GM18867 (cell line): Measurements from ENCODE around the gene SLC28A1.
"Not testable (repeated sequence)": the region's sequence is repeated elsewhere in the genome, so short reads cannot be mapped to it uniquely, and the experiment has no call there.

Experiments
- ATAC-seq: cut with Tn5 transposase; IDR thresholded peaks from one replicate; pipeline ENCODE4 v1.9.1; 2021; ENCODE audit warnings: mild to moderate bottlenecking, moderate library complexity; ENCODE audit not compliant: unreplicated experiment

SLC28A1 gene, protein sequence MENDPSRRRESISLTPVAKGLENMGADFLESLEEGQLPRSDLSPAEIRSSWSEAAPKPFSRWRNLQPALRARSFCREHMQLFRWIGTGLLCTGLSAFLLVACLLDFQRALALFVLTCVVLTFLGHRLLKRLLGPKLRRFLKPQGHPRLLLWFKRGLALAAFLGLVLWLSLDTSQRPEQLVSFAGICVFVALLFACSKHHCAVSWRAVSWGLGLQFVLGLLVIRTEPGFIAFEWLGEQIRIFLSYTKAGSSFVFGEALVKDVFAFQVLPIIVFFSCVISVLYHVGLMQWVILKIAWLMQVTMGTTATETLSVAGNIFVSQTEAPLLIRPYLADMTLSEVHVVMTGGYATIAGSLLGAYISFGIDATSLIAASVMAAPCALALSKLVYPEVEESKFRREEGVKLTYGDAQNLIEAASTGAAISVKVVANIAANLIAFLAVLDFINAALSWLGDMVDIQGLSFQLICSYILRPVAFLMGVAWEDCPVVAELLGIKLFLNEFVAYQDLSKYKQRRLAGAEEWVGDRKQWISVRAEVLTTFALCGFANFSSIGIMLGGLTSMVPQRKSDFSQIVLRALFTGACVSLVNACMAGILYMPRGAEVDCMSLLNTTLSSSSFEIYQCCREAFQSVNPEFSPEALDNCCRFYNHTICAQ

DNA sequence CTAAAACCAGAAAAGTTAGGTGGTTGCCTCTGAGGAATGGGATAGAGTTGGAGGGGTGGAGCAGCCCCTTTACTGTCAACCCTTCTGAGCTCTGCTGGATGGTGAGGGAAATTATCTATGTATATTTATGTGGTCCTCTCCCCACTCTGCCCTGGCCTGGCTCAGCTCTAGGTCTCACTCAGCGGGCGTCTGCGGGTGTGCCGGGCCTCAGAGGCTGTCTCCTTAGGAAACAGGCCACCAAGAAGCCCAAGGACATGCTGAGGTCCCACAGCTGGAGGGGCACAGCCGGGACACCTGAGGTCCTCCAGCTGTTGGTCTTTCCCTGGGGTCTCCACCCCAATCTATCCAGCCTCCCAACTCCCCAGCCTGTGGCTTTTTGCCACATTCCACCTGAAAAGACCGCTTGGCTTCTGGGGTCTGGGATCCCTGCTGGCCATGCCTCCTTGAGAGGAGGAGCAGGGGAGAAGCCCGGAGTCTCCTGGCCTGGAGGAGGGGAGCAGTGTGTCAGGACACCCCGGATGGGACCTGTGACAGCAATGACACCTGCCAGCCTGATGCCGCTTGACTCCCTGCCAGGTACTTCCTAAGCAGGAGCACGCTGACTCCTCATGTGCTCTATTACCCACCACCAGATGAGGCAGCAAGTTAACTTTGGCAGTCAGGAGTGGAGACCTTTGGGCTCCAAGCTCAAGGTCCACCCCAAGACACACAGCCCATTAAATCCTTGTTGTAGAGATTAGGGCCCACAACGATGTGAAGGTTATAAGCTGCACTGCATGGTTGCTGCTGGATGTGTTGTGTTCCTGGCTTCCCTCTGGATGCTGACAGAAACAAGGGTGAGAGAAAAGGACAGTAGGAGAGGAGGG, at the start of gene SLC28A1:
TSS of gene SLC28A1 (plus strand) at position 747 of the 866 bp plus-strand sequence. CDS start 3,099 bp downstream, outside the sequence.
- no peak for ATAC-seq

DNA sequence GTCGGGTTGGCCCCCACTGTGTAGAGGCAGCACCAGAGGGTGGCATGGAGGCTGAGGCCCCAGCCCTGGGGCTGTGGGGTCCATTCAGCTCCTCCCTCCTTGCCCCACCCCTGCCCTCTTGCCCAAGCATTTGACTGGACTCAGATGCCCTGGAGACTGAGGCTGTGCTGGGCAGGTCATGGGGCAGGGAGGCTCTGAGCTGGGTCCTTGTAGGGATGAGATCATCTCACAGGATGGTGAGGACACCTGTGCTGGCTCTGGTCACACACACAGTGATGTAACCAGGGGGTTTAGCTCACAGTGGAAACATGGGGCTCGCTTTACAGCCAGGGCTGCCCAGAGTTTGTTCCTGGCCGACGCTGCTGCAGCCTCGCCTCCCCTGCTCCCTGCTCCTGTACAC, 49.5 kb upstream of the SLC28A1 start:
- no peak for ATAC-seq

DNA sequence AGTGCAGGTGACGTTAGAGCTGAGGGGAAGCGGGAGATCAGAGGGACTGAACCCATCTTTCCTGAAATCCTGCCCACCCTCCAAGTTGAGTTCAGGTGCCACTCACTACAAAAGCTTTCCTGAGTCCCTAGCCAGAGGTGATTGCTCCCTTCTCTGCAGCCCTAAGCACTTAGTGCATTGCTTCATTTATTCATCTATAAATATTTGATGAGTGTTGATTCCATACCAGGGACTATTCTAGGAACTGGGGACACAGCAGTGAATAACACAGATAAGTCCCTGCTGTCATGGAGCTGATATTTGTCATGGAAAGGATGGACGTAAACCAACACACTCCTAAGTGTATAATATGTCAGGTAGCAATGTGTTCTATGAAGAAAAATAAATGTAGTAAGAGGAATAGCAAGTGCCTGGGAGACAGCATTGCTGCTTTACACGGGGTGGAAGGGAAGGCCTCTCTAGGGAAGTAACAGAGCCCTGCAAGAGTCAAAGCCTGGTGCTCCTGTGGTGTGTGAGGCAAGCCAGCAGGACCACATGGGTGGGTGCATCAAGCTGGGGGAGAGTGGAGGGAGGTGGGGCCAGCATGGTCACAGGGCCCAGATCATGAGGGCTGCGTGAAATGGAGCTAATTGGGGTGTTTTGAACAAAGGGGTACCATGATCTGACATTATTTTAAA, 48.7 kb upstream of the SLC28A1 start:
- no peak for ATAC-seq

DNA sequence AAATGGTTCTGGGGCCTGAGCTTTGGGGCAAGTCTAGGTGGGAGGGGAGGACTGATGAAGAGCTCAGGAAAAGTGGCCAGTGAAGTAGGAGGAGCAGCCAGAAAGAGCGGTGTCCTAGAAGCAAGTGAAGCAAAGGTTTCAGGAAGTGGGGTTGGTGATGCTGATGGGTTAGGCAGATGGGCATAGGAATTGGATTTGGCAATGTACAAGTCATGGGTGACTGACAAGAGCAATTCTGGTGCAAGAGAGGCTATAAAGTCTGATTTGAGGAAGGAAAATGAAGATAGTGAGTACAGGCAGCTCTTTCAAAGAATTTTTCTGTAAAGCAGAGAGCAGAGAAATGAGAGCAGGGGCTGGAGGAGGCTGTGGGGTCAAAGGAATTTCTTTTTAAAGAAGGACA, 47.6 kb upstream of the SLC28A1 start:
- no peak for ATAC-seq

DNA sequence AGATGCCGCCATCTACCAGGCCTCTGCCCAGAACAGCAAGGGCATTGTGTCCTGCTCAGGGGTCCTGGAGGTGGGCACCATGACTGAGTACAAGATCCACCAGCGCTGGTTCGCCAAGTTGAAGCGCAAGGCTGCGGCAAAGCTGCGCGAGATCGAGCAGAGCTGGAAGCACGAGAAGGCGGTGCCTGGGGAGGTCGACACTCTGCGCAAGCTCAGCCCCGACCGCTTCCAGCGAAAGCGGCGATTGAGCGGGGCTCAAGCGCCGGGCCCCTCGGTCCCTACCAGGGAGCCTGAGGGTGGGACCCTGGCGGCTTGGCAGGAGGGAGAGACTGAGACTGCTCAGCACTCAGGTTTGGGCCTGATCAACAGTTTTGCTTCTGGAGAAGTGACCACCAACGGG, 44.7 kb upstream of the SLC28A1 start:
- no peak for ATAC-seq

DNA sequence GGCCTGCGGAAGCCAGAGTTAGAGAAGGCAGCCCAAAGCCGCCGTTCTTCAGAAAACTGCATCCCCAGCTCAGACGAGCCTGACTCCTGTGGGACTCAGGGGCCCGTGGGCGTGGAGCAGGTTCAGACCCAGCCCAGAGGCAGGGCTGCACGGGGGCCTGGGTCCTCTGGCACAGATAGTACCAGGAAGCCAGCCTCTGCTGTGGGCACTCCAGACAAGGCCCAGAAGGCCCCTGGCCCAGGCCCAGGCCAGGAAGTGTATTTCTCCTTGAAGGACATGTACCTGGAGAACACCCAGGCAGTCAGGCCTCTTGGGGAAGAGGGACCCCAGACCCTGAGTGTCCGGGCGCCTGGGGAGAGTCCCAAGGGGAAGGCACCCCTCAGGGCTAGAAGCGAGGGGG, 44.2 kb upstream of the SLC28A1 start:
- ATAC-seq = no peak

DNA sequence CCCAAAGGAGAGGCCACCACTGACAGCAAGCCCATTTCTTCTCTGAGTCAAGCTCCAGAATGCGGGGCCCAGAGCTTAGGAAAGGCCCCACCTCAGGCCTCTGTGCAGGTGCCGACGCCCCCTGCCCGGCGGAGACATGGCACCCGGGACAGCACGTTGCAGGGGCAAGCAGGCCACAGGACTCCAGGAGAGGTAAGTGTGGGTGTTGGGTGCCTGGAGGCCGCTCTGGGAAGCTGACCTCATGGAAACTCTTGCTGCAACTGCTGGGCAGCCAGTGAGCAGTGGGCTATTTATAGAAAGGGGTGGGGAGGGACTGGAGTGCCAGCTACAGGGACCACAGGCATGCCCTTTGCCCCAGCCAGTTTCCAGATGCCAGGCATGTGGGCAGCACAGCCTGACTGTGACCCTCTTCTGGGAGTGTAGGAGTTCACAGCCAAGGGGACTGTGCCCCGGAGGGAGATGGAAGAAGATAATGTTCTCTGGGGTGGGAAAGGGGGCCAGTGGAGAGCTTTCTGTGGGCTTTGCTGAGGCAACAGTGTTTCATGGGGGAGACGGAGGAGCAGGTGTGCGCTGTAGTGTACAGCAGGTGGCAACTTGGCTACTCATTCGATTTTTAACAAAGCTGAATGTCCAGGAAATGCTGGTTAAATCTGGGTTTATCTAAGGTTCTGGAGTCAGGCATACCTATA, 43.6 kb upstream of the SLC28A1 start:
- no peak for ATAC-seq

DNA sequence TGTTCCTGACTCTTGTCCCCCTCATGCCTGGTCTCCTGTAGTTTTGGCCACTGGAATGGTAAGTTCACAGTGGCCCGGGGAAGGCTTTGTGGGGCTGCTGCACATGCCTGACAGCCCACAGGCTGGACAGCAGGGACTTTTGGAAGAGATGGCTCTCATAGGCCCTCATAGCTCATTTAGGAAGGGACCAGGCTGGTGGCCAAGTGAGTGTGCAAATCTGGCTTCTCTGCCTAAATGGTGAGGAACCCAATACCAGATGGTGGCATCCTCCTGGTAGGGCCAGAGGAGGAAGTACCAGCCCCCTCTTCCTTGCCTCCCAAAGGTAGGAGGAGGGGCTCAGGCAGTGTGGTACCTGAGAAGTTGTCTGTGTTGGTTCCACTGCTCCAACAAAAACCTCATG, 41.7 kb upstream of the SLC28A1 start:
- ATAC-seq = no peak

DNA sequence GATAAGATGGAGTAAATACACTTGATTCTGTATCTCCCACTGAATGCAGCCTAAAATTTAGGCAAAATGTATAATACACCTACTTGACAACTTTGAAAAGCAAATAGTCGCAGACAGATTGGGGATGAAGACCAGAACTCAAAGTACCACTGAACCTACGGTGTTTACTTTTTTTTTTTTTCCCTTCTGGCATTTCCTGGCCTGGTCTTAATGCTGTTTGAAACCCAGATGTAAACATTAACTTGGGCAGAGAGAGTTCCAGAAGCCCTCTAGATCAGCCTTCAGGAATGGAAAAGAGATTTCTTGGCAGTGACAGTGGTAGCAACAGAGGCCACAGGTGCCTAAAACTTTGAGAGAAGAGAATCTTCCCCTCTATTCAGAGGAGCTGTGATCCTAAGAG, 39.5 kb upstream of the SLC28A1 start:
- ATAC-seq = no peak

DNA sequence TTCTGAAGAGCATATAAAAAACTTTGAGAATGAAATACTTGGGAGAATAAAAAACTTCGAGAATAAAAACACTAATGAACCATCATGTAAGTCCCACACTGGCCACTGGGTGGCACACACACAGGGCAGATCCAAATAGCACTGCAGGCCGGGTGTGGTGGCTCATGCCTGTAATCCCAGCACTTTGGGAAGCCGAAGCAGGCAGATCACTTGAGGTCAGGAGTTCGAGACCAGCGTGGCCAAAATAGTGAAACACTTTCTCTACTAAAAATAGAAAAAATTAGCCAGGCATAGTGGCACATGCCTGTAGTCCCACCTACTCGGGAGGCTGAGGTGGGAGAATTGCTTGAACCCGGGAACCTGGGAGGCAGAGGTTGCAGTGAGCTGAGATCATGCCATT, 38.8 kb upstream of the SLC28A1 start:
- ATAC-seq = not testable (repeated sequence)

DNA sequence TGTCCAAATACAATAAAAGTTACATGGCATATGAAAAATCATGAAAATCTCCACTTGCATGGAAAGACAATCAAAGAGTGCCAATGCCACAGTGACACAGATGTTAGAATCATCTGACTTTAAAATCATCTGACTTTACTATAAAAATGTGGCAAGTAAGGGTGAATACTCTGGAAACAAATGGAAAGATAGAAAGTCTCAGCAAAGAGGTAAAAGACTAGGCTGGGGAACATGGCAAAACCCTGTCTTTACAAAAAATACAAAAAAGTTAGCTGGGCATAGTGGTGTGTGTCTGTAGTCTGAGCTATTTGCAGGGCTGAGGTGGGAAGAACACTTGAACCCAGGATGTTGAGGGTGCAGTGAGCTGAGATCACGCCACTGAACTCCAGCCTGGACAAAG, 38.2 kb upstream of the SLC28A1 start:
- ATAC-seq = no peak

DNA sequence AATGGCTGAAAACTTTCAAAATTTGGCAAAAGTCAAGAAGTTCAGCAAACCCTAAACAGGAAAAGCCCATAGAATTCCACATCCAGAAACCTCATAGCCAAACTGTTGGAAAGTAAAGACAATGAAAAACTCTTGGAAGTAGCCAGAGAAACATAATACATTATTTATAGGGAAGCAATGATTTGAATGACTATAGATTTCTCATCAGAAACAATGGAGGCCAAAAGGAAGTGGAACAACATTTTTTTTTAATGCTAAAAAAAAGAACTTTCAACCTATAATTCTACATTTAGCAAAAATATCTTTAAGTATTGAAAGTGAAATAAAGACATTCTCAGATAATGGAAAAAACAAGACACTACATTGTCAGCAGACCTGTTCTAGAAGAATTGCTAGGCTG, 37.1 kb upstream of the SLC28A1 start:
- no peak for ATAC-seq

DNA sequence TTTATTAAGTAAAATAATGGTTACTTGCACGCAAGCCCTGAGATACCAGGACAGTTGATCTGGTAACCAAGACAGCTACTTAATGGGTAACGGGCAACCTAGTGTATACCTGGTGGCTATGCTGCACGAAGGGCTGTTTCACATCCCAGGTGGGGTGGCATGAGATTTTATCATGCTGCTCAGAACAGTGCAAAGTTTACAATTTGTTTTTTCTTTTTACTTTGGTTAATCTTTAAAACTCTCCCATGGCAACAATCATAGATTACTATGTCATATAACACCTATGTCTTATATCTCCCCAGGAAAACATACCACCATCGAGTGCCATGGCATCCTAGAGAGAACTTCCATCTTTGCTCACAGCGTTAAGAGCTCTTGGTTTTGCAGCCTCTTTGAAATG, 32.2 kb upstream of the SLC28A1 start:
- no peak for ATAC-seq

DNA sequence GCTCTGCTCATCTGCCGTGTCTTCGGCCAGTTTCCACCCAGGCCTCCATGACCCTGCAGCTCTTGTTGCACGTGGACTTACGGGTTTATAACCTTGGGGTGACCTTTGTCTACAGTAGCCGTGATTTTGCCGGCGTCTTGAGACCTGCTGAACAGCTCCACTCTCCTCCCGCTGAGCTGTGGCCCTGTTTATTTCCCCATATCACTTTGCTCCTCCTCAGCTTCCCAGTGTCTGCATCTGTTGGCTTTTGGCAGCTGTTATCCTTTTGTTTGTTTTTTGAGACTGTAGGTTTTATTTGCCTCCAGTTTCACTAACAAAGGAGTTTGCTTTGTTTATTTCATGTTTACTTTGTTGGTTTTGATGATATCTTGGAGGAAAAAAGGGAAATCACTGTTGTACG, 29.3 kb upstream of the SLC28A1 start:
- ATAC-seq = no peak

DNA sequence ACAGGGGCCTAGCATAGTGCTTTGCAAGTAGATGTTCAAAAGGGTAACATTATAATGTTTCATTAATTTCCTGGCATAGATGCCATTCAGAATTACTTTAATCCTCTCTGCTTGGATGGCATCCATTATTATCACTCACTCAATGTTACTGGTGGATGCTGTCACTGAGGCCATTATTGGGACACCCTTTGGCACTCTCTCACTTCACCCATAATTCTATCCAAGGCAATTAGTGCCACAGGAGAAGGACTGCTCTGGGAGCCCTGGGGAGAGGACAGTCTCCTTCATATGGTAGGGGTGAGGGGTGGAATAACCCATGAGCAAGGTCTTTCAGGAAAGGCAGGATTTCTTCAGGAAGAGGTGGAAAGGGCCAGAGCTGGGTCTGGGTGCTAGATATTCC, 28.7 kb upstream of the SLC28A1 start:
- no peak for ATAC-seq

DNA sequence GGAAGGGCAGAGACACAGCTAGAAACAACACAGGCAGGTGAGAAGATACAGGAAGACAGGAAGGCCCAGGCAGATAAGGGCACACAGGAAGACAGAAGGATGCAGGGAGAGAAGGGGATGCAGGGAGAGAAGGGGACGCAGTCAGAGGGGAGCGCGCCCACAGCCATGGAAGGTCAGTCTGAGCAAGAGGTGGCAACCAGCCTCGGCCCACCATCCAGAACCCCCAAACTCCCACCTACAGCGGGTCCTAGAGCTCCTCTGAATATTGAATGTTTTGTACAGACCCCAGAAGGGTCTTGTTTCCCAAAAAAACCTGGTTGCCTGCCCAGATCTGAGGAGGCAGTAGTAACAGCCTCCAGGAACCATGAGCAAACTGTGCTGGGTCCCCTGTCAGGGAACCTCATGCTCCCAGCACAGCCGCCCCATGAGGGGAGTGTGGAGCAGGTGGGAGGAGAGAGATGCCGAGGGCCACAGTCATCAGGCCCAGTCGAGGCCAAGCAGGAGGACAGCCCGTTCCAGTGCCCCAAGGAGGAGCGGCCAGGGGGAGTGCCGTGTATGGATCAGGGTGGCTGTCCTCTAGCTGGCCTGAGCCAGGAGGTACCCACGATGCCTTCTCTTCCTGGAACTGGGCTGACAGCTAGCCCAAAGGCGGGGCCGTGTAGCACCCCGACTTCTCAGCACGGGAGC, 27.6 kb upstream of the SLC28A1 start:
- no peak for ATAC-seq

DNA sequence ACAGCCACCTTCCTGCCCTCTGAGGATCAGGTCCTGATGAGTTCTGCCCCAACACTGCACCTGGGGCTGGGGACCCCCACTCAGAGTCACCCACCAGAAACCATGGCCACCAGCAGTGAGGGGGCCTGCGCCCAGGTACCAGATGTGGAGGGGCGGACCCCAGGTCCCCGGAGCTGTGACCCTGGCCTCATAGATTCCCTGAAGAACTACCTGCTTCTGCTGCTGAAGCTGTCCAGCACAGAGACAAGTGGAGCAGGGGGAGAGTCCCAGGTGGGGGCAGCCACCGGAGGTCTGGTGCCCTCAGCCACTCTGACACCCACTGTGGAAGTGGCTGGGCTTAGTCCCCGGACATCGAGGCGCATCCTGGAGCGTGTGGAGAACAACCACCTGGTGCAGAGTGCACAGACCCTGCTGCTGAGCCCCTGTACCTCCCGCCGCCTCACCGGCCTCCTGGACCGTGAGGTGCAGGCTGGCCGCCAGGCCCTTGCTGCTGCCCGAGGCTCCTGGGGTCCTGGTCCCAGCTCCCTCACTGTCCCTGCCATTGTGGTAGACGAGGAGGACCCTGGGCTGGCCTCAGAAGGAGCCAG, 27.0 kb upstream of the SLC28A1 start:
- no peak for ATAC-seq

DNA sequence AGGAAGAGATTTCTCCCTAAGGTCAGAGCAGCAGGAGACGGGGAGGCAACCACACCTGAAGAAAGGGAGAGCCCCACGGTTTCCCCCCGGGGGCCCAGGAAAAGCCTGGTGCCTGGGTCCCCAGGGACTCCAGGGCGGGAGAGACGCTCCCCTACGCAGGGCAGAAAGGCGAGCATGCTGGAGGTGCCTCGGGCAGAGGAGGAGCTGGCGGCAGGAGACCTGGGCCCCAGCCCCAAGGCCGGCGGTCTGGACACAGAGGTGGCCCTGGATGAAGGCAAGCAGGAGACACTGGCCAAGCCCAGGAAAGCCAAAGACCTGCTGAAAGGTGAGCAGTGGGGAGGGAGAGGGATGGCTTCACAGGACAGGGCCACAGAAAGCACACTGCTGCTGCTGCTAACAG, 26.2 kb upstream of the SLC28A1 start:
- ATAC-seq = no peak

DNA sequence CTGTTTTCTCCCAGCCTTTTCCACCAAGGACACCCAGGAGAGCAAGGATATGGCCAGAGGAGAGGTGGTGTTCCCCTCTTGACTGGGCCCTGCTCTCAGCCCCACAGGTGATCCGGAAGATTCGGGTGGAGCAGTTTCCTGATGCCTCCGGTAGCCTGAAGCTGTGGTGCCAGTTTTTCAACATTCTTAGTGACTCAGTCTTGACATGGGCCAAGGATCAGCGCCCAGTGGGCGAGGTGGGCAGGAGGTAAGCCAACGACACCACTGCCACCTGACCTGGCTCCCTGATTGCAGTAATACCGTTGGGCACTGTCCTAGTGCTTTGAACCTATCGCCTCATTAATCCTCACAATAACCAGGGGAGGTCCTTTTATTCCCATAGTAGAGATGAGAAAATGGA, 25.3 kb upstream of the SLC28A1 start:
- ATAC-seq = no peak

DNA sequence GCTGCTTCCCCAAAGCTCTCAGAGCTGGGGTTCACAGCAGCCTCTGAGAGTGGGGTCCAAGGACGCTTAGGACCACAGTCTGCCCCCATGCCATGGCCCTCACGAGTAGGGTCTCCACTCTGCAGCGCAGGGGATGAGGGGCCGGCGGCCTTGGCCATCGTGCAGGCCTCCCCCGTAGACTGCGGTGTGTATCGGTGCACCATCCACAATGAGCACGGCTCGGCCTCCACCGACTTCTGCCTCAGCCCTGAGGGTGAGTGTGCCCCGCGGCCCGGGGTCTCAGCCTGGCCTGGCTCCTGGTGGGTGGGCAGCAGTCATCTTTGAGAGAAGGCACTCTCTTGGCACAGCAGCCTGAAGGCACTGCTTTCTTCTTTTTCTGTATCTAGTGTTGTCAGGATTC, 24.8 kb upstream of the SLC28A1 start:
- ATAC-seq = no peak
